ENCODE measurements around the gene SPOP.
"Not testable (repeated sequence)": the region's sequence is repeated elsewhere in the genome, so short reads cannot be mapped to it uniquely, and the experiment has no call there.

The SPOP gene

GRCh38 chr17:49647256-49647585 is 30.7 kb downstream of the SPOP start:
- H3K4me3 ChIP-seq (ENCODE audit: low read depth, low read length): no peak overlapping the region
- no peak for TF ChIP-seq CTCF (IDR thresholded peaks at IDR 0.05; ENCODE audit: insufficient read depth, low read length, missing control alignments)
- ChIA-PET CTCF (no interaction called here), POLR2A (interaction anchor here (0.9 to 1.2 kb wide), 3 partner anchors 9 to 141 kb away, joined by 3 read pairs; partner anchors contain the start of gene KAT7)
- DNase-seq (ENCODE audit: low read depth, low spot score): no peak

GRCh38 chr17:49646391-49647255 is 31.3 kb downstream of the SPOP start:
- POLR2A ChIA-PET: interaction anchor here (0.6 to 1.2 kb wide), 7 partner anchors 9 to 649 kb away, joined by 3 to 5 read pairs (median 3); partner anchors contain the start of genes KAT7, SLC35B1 and SPOP
- H3K4me3 ChIP-seq (ENCODE audit: low read depth, low read length): peak overlapping the region; percentile 4
- peak; percentile 26 for DNase-seq (ENCODE audit: low read depth, low spot score)
- CTCF ChIA-PET: interaction anchor here (0.9 to 1.8 kb wide), 2 partner anchors 28 to 77 kb away, joined by 3 to 9 read pairs; no protein-coding TSS in a partner anchor
- TF ChIP-seq CTCF (IDR thresholded peaks at IDR 0.05; ENCODE audit: insufficient read depth, low read length, missing control alignments): no peak

GRCh38 chr17:49646056-49646390 is 31.9 kb downstream of the SPOP start:
- H3K4me3 ChIP-seq (ENCODE audit: low read depth, low read length); DNase-seq (ENCODE audit: low read depth, low spot score): not testable (repeated sequence)
- CTCF ChIA-PET: interaction anchor here (0.9 to 1.8 kb wide), 2 partner anchors 28 to 76 kb away, joined by 3 to 9 read pairs; no protein-coding TSS in a partner anchor
- POLR2A ChIA-PET: interaction anchor here (0.6 to 1.2 kb wide), 5 partner anchors 30 to 648 kb away, joined by 3 to 4 read pairs (median 3); partner anchors contain the start of genes KAT7, SLC35B1 and SPOP

- no peak for DNase-seq (ENCODE audit: low read depth, low spot score)
- no peak for TF ChIP-seq CTCF (IDR thresholded peaks at IDR 0.05; ENCODE audit: insufficient read depth, low read length, missing control alignments)
- POLR2A ChIA-PET: no interaction called here
- no peak overlapping the region for H3K4me3 ChIP-seq (ENCODE audit: low read depth, low read length)
- CTCF ChIA-PET: interaction anchor here (1.8 kb wide), 1 partner anchor 76 kb away, joined by 9 read pairs; no protein-coding TSS in a partner anchor
These were observed 32.2 kb downstream of the SPOP start for GRCh38 chr17:49645654-49646053.

- DNase-seq (ENCODE audit: low read depth, low spot score): no peak
- CTCF ChIA-PET: no interaction called here
- POLR2A ChIA-PET: no interaction called here
- no peak overlapping the region for H3K4me3 ChIP-seq (ENCODE audit: low read depth, low read length)
- TF ChIP-seq CTCF (IDR thresholded peaks at IDR 0.05; ENCODE audit: insufficient read depth, low read length, missing control alignments): no peak
These were observed 37.3 kb downstream of the SPOP start for GRCh38 chr17:49640556-49640955.

GRCh38 chr17:49638818-49639217 is 39.1 kb downstream of the SPOP start:
- no peak overlapping the region for H3K4me3 ChIP-seq (ENCODE audit: low read depth, low read length)
- no peak for DNase-seq (ENCODE audit: low read depth, low spot score)
- ChIA-PET POLR2A (interaction anchor here (0.6 kb wide), 1 partner anchor 1132 kb away, joined by 3 read pairs; no protein-coding TSS in a partner anchor), CTCF (interaction anchor here (2.5 kb wide), 1 partner anchor 36 kb away, joined by 7 read pairs; no protein-coding TSS in a partner anchor)
- no peak for TF ChIP-seq CTCF (IDR thresholded peaks at IDR 0.05; ENCODE audit: insufficient read depth, low read length, missing control alignments)

All from AG04449 (cell line).